ENCODE results near the gene TBC1D2. TPM values are rescaled to one million over a fixed set of nuclear protein-coding genes. Genes with fewer than 3 reads are reported as not detected.

Gene TBC1D2
- total and polyA plus RNA-seq, 4 donors, result 2.8 to 5.1 (median 3.7) TPM

DNA sequence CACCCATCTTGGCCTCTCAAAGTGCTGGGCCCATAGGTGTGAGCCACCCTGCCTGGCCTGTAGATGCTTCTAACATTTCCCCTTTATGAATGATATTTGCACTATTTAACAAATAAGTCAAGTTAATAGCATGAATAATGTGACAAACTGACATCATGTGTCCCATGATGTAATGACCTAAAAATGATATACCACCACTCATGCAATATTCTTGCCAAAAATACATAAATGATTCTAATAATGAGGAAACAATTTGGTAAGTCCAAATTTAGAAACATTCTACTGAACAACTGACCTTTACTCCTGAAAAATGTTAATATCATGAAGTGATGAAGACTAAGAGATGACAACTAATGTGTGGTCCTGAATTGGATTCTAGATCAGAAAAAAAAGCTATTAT is 102.9 kb downstream of the TBC1D2 start:
- Histone ChIP-seq H3K4me3 (ENCODE audit: low read depth in 1 of 3, low read length in 3 of 3) (no peak overlapping the region), H3K9me3 (ENCODE audit: control insufficient read depth in 4 of 4, low read length in 3 of 4) (no peaks in the 10 kb centered on the region), H3K27ac (ENCODE audit: low read depth in 1 of 2, low read length in 2 of 2) (no peak overlapping the region), H3K4me1 (ENCODE audit: control insufficient read depth in 4 of 4, insufficient read depth in 4 of 4, low read length in 3 of 4) (peaks cover 0 to 3% (median 0%) of the 10 kb centered on the region in 4 donors), H3K27me3 (ENCODE audit: control insufficient read depth in 4 of 4, insufficient read depth in 4 of 4, low read length in 3 of 4) (no peaks in the 10 kb centered on the region), H3K36me3 (ENCODE audit: control insufficient read depth in 4 of 4, insufficient read depth in 3 of 4, low read depth in 1 of 4, low read length in 3 of 4) (peaks cover 0 to 3% (median 0%) of the 10 kb centered on the region in 4 donors), H3K9ac (ENCODE audit: low read depth in 1 of 2, low read length in 2 of 2) (no peak overlapping the region)
- TF ChIP-seq, protein P1, sequence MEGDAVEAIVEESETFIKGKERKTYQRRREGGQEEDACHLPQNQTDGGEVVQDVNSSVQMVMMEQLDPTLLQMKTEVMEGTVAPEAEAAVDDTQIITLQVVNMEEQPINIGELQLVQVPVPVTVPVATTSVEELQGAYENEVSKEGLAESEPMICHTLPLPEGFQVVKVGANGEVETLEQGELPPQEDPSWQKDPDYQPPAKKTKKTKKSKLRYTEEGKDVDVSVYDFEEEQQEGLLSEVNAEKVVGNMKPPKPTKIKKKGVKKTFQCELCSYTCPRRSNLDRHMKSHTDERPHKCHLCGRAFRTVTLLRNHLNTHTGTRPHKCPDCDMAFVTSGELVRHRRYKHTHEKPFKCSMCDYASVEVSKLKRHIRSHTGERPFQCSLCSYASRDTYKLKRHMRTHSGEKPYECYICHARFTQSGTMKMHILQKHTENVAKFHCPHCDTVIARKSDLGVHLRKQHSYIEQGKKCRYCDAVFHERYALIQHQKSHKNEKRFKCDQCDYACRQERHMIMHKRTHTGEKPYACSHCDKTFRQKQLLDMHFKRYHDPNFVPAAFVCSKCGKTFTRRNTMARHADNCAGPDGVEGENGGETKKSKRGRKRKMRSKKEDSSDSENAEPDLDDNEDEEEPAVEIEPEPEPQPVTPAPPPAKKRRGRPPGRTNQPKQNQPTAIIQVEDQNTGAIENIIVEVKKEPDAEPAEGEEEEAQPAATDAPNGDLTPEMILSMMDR (IDR thresholded peaks at IDR 0.05; ENCODE audit: low read depth, low read length, missing input control), result no peak
- no peak for TF ChIP-seq HNF4G (IDR thresholded peaks at IDR 0.05)
- no peak for TF ChIP-seq JUND (IDR thresholded peaks at IDR 0.05)
- no peak for TF ChIP-seq FOXA2 (IDR thresholded peaks at IDR 0.05)
- no peak for TF ChIP-seq FOXA1 (IDR thresholded peaks at IDR 0.05)
- TF ChIP-seq, protein P2, sequence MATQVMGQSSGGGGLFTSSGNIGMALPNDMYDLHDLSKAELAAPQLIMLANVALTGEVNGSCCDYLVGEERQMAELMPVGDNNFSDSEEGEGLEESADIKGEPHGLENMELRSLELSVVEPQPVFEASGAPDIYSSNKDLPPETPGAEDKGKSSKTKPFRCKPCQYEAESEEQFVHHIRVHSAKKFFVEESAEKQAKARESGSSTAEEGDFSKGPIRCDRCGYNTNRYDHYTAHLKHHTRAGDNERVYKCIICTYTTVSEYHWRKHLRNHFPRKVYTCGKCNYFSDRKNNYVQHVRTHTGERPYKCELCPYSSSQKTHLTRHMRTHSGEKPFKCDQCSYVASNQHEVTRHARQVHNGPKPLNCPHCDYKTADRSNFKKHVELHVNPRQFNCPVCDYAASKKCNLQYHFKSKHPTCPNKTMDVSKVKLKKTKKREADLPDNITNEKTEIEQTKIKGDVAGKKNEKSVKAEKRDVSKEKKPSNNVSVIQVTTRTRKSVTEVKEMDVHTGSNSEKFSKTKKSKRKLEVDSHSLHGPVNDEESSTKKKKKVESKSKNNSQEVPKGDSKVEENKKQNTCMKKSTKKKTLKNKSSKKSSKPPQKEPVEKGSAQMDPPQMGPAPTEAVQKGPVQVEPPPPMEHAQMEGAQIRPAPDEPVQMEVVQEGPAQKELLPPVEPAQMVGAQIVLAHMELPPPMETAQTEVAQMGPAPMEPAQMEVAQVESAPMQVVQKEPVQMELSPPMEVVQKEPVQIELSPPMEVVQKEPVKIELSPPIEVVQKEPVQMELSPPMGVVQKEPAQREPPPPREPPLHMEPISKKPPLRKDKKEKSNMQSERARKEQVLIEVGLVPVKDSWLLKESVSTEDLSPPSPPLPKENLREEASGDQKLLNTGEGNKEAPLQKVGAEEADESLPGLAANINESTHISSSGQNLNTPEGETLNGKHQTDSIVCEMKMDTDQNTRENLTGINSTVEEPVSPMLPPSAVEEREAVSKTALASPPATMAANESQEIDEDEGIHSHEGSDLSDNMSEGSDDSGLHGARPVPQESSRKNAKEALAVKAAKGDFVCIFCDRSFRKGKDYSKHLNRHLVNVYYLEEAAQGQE (IDR thresholded peaks at IDR 0.05), result no peak
- TF ChIP-seq, protein P3, sequence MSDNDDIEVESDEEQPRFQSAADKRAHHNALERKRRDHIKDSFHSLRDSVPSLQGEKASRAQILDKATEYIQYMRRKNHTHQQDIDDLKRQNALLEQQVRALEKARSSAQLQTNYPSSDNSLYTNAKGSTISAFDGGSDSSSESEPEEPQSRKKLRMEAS (IDR thresholded peaks at IDR 0.05), result no peak
- TF ChIP-seq NR2F2 (IDR thresholded peaks at IDR 0.05), result no peak
- TF ChIP-seq, protein P4, sequence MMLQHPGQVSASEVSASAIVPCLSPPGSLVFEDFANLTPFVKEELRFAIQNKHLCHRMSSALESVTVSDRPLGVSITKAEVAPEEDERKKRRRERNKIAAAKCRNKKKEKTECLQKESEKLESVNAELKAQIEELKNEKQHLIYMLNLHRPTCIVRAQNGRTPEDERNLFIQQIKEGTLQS (IDR thresholded peaks at IDR 0.05), result no peak
- no peak for TF ChIP-seq EGR1 (IDR thresholded peaks at IDR 0.05; ENCODE audit: low read depth in 2 of 2)
- no peak for TF ChIP-seq YY1 (IDR thresholded peaks at IDR 0.05)
- TF ChIP-seq HNF4A (conservative IDR thresholded peaks at IDR 0.05), result no peak
- TF ChIP-seq RXRA (IDR thresholded peaks at IDR 0.05), result no peak
- no peak for TF ChIP-seq SP1 (IDR thresholded peaks at IDR 0.05)
- TF ChIP-seq RAD21 (IDR thresholded peaks at IDR 0.05), result no peak
- TF ChIP-seq, protein P5, sequence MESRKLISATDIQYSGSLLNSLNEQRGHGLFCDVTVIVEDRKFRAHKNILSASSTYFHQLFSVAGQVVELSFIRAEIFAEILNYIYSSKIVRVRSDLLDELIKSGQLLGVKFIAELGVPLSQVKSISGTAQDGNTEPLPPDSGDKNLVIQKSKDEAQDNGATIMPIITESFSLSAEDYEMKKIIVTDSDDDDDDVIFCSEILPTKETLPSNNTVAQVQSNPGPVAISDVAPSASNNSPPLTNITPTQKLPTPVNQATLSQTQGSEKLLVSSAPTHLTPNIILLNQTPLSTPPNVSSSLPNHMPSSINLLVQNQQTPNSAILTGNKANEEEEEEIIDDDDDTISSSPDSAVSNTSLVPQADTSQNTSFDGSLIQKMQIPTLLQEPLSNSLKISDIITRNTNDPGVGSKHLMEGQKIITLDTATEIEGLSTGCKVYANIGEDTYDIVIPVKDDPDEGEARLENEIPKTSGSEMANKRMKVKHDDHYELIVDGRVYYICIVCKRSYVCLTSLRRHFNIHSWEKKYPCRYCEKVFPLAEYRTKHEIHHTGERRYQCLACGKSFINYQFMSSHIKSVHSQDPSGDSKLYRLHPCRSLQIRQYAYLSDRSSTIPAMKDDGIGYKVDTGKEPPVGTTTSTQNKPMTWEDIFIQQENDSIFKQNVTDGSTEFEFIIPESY (IDR thresholded peaks at IDR 0.05), result no peak
- TF ChIP-seq GABPA (IDR thresholded peaks at IDR 0.05 in 1 of 2, conservative IDR thresholded peaks at IDR 0.05 in 1 of 2), result no peak
- no peak for TF ChIP-seq TAF1 (conservative IDR thresholded peaks at IDR 0.05)
- no peak for DNase-seq (ENCODE audit: low spot score)

Data from liver (tissue), 9 donors.